ENCODE data around the gene YDJC. TPM values are rescaled to one million over a fixed set of nuclear protein-coding genes. Genes with fewer than 3 reads are reported as not detected.

Gene YDJC
- total and polyA plus RNA-seq, 9 of the 15 experiments (the other 6 are each of a cell fraction or from before 2014, with no cell fraction given), result 13.5 to 871 (median 164) TPM

DNA sequence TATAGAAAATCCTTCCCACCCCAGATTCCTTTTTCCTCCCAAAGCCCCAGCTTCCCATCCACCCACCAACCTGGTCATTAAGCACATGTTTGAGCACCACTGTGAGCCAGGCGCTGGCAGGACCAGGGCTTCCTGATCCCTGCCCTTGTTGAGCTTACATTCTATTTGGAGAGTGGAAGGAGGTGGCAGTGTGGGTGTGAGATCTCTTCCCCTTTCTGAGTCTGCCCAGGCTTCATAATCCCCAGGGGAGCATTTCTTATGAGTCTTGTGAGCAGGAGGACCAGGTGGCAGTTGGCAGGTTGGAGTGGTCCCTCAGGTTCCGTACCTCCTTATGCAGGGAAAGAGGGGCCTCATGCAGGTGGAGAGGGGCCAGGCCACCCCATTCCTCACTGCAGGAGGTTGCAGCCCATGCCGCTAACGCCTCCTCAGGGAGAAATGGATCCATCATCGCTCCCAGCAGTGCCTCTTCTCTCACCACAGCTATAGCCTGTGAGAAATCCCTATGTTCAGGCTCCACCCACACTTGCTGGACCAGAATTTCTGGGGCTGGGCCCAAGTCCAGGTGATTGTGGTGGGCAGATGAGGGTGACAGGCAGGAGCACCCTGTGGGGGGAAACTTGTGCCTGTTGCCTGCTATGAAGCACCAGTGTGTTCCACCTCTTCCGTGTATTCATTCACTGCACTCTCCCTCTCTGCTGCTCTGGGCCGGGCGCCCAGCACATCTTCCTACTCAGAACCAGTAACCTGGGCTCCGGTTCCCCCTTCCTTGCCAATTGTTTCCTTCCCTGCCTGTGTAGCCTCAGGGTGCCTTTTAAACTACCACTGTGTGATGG lies 38.8 kb downstream of the YDJC start (continued):
- TF ChIP-seq, protein P1, sequence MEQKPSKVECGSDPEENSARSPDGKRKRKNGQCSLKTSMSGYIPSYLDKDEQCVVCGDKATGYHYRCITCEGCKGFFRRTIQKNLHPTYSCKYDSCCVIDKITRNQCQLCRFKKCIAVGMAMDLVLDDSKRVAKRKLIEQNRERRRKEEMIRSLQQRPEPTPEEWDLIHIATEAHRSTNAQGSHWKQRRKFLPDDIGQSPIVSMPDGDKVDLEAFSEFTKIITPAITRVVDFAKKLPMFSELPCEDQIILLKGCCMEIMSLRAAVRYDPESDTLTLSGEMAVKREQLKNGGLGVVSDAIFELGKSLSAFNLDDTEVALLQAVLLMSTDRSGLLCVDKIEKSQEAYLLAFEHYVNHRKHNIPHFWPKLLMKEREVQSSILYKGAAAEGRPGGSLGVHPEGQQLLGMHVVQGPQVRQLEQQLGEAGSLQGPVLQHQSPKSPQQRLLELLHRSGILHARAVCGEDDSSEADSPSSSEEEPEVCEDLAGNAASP (IDR thresholded peaks at IDR 0.05), result no peak
- TF ChIP-seq, protein P2, sequence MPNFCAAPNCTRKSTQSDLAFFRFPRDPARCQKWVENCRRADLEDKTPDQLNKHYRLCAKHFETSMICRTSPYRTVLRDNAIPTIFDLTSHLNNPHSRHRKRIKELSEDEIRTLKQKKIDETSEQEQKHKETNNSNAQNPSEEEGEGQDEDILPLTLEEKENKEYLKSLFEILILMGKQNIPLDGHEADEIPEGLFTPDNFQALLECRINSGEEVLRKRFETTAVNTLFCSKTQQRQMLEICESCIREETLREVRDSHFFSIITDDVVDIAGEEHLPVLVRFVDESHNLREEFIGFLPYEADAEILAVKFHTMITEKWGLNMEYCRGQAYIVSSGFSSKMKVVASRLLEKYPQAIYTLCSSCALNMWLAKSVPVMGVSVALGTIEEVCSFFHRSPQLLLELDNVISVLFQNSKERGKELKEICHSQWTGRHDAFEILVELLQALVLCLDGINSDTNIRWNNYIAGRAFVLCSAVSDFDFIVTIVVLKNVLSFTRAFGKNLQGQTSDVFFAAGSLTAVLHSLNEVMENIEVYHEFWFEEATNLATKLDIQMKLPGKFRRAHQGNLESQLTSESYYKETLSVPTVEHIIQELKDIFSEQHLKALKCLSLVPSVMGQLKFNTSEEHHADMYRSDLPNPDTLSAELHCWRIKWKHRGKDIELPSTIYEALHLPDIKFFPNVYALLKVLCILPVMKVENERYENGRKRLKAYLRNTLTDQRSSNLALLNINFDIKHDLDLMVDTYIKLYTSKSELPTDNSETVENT (CRISPR knock-in tag; IDR thresholded peaks at IDR 0.05), result peak; percentile 9; the same call in 1 of the 2 replicates
- TF ChIP-seq RUNX1 (IDR thresholded peaks at IDR 0.05; ENCODE audit: low read depth), result no peak
- TF ChIP-seq KLF13 (tag; IDR thresholded peaks at IDR 0.05; ENCODE audit: borderline replicate concordance, low read depth), result no peak
- TF ChIP-seq PTTG1 (tag; IDR thresholded peaks at IDR 0.05; ENCODE audit: low read depth), result no peak
- TF ChIP-seq ZNF3 (CRISPR knock-in tag; IDR thresholded peaks at IDR 0.05), result no peak
- no peak for TF ChIP-seq CC2D1A (IDR thresholded peaks at IDR 0.05)
- TF ChIP-seq ARID2 (IDR thresholded peaks at IDR 0.05), result no peak
- TF ChIP-seq JUND (IDR thresholded peaks at IDR 0.05; ENCODE audit: borderline replicate concordance, low read depth, low read length), result no peak
- no peak for TF ChIP-seq JUND (tag; IDR thresholded peaks at IDR 0.05; ENCODE audit: borderline replicate concordance, low read depth, low read length)
- no peak for TF ChIP-seq SAFB (IDR thresholded peaks at IDR 0.05; ENCODE audit: borderline replicate concordance, low read depth, low read length)
- 0 out of 2 replicates have a peak, but pooled peaks have one; percentile 30 for TF ChIP-seq HNRNPUL1 (IDR thresholded peaks at IDR 0.05; ENCODE audit: low read length)
- no peak for TF ChIP-seq TAF9B (IDR thresholded peaks at IDR 0.05; ENCODE audit: partially characterized antibody)
- TF ChIP-seq ILK (tag; IDR thresholded peaks at IDR 0.05; ENCODE audit: borderline replicate concordance, low read depth), result no peak
- no peak for TF ChIP-seq GATAD2A (IDR thresholded peaks at IDR 0.05)
- TF ChIP-seq MAFK (IDR thresholded peaks at IDR 0.05; ENCODE audit: low read length), result no peak
- TF ChIP-seq SAFB2 (IDR thresholded peaks at IDR 0.05; ENCODE audit: borderline replicate concordance, low read depth, low read length, severe bottlenecking), result no peak
- no peak for TF ChIP-seq FOXJ3 (CRISPR knock-in tag; IDR thresholded peaks at IDR 0.05)
- peak; percentile 49; the same call in 1 of the 2 replicates for TF ChIP-seq PPARD (CRISPR knock-in tag; IDR thresholded peaks at IDR 0.05)
- TF ChIP-seq ATF7 (IDR thresholded peaks at IDR 0.05), result no peak
- TF ChIP-seq, protein P3, sequence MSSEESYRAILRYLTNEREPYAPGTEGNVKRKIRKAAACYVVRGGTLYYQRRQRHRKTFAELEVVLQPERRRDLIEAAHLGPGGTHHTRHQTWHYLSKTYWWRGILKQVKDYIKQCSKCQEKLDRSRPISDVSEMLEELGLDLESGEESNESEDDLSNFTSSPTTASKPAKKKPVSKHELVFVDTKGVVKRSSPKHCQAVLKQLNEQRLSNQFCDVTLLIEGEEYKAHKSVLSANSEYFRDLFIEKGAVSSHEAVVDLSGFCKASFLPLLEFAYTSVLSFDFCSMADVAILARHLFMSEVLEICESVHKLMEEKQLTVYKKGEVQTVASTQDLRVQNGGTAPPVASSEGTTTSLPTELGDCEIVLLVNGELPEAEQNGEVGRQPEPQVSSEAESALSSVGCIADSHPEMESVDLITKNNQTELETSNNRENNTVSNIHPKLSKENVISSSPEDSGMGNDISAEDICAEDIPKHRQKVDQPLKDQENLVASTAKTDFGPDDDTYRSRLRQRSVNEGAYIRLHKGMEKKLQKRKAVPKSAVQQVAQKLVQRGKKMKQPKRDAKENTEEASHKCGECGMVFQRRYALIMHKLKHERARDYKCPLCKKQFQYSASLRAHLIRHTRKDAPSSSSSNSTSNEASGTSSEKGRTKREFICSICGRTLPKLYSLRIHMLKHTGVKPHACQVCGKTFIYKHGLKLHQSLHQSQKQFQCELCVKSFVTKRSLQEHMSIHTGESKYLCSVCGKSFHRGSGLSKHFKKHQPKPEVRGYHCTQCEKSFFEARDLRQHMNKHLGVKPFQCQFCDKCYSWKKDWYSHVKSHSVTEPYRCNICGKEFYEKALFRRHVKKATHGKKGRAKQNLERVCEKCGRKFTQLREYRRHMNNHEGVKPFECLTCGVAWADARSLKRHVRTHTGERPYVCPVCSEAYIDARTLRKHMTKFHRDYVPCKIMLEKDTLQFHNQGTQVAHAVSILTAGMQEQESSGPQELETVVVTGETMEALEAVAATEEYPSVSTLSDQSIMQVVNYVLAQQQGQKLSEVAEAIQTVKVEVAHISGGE (CRISPR knock-in tag; IDR thresholded peaks at IDR 0.05), result peak in 1 of 3 experiments; percentile 34; a peak in 1 of 6 replicates
- no peak for TF ChIP-seq MECOM (CRISPR knock-in tag; IDR thresholded peaks at IDR 0.05)

All from K562 (cell line).